Cardiac muscle cell (in vitro differentiated cells and primary cell): ENCODE measurements around the gene ANKS1A. TPM values are rescaled to one million over a fixed set of nuclear protein-coding genes. Genes with fewer than 3 reads are reported as not detected.
A peak's percentile ranks its signal among the peaks of the same experiment; 100 is the strongest.

ENCODE experiments used
- DNase-seq, 2 donors: peaks; one replicate each; pipeline versions ENCODE4 v3.0.0 to v3.0.0-alpha.2; 2010 to 2017; ENCODE audit warnings: low read depth in 1 of 2, low spot score in 1 of 2
- H3K27ac ChIP-seq: fragments of 200-600 bp; sonication (generic); 2 replicates; pipeline ENCODE4 v1.5.1; 2016
- H3K27me3 ChIP-seq: fragments of 200-600 bp; sonication (generic); 2 replicates; pipeline ENCODE4 v1.6.0; 2016; ENCODE audit warnings: control low read depth
- H3K36me3 ChIP-seq: fragments of 200-600 bp; sonication (generic); 2 replicates; pipeline ENCODE4 v1.5.1; 2016; ENCODE audit warnings: control low read depth
- H3K4me1 ChIP-seq: fragments of 200-600 bp; sonication (generic); 2 replicates; pipeline ENCODE4 v1.8.1; 2017; ENCODE audit warnings: low read depth, mild to moderate bottlenecking, mixed run types
- H3K4me3 ChIP-seq: fragments of 200-600 bp; sonication (generic); 2 replicates; pipeline ENCODE4 v1.5.1; 2016; ENCODE audit warnings: mild to moderate bottlenecking
- H3K9me3 ChIP-seq: fragments of 200-600 bp; sonication (generic); 2 replicates; pipeline ENCODE4 v1.5.1; 2017; ENCODE audit warnings: low read depth, mild to moderate bottlenecking, control low read depth
- CTCF ChIP-seq: IDR thresholded peaks from 2 replicates; pipeline ENCODE4 v1.5.1; 2012; ENCODE audit warnings: low read depth, mild to moderate bottlenecking, low read length
- polyA plus RNA-seq: library from polyadenylated mRNA; unstranded; fragments of >200 nt; fragmentation: Nextera tagmentation; extraction: Ambion mirVana; gene quantifications from 2 replicates; pipeline ENCODE4 v1.2.1, GENCODE V29; 2016
- total RNA-seq: library from RNA; depleted of rRNA; stranded (reverse); fragments of >200 nt; gene quantifications from 2 replicates; pipeline ENCODE4 v1.2.3, GENCODE V29; 2016

ANKS1A gene
- total and polyA plus RNA-seq, 2 experiments from 2014 or later = 11.3 to 27.2 TPM

GRCh38 chr6:34917626-34918285, 28.7 kb downstream of the ANKS1A start:
- no peak for TF ChIP-seq CTCF
- no peak overlapping the region for H3K27ac ChIP-seq
- no peaks in the 10 kb centered on the region for H3K27me3 ChIP-seq
- H3K4me1 ChIP-seq = no peaks in the 10 kb centered on the region
- no peaks in the 10 kb centered on the region for H3K9me3 ChIP-seq
- DNase-seq = peak in 1 of 2 donors; percentile 13
- H3K36me3 ChIP-seq = no peaks in the 10 kb centered on the region
- no peak overlapping the region for H3K4me3 ChIP-seq

- Histone ChIP-seq H3K27ac (no peak overlapping the region), H3K9me3 (no peaks in the 10 kb centered on the region), H3K4me1 (no peaks in the 10 kb centered on the region), H3K4me3 (no peak overlapping the region), H3K27me3 (no peaks in the 10 kb centered on the region), H3K36me3 (no peaks in the 10 kb centered on the region)
- no peak for TF ChIP-seq CTCF
- DNase-seq = peak in 1 of 2 donors; percentile 59
These were observed 30.6 kb downstream of the ANKS1A start for GRCh38 chr6:34919651-34920050.

- no peak for TF ChIP-seq CTCF
- Histone ChIP-seq H3K36me3 (no peaks in the 10 kb centered on the region), H3K9me3 (no peaks in the 10 kb centered on the region), H3K4me3 (no peak overlapping the region), H3K27ac (no peak overlapping the region), H3K27me3 (no peaks in the 10 kb centered on the region), H3K4me1 (peaks cover 3% of the 10 kb centered on the region)
- no peak for DNase-seq
These were observed 31.0 kb downstream of the ANKS1A start for GRCh38 chr6:34920097-34920496.

GRCh38 chr6:34922177-34922663, 33.2 kb downstream of the ANKS1A start:
- H3K9me3 ChIP-seq = no peaks in the 10 kb centered on the region

GRCh38 chr6:34924831-34925625, 36.0 kb downstream of the ANKS1A start:
- TF ChIP-seq CTCF = no peak
- H3K27me3 ChIP-seq = no peaks in the 10 kb centered on the region
- no peak for DNase-seq
- no peak overlapping the region for H3K27ac ChIP-seq
- H3K4me3 ChIP-seq = no peak overlapping the region
- H3K4me1 ChIP-seq = peaks cover 23% of the 10 kb centered on the region
- no peaks in the 10 kb centered on the region for H3K36me3 ChIP-seq
- H3K9me3 ChIP-seq = no peaks in the 10 kb centered on the region

More at GRCh38 chr6:34922177-34922663, 33.2 kb downstream of the ANKS1A start:
- DNase-seq = peak in 1 of 2 donors; percentile 64
- peaks cover 8% of the 10 kb centered on the region for H3K4me1 ChIP-seq
- H3K36me3 ChIP-seq = no peaks in the 10 kb centered on the region
- H3K4me3 ChIP-seq = no peak overlapping the region
- no peak overlapping the region for H3K27ac ChIP-seq
- no peak for TF ChIP-seq CTCF
- H3K27me3 ChIP-seq = no peaks in the 10 kb centered on the region
